Lung (tissue), 12 donors: ENCODE results near the gene EVC2. TPM values are rescaled to one million over a fixed set of nuclear protein-coding genes. Genes with fewer than 3 reads are reported as not detected.
A peak's percentile ranks its signal among the peaks of the same experiment; 100 is the strongest.

Experiments used
- ATAC-seq: fragments of 200-7000 bp; cut with Tn5 transposase; one replicate; pipeline ENCODE4 v1.9.1; 2020; ENCODE audit warnings: moderate number of reproducible peaks; ENCODE audit not compliant: insufficient read depth, low FRiP score
- DNase-seq, 3 donors: peaks; one replicate each; pipeline ENCODE4 v3.0.0-alpha.2; 2013 to 2017
- H3K27ac ChIP-seq, 2 donors: one replicate each; pipeline ENCODE4 v1.5.1; 2013; ENCODE audit warnings: mild to moderate bottlenecking in 2 of 2, moderate library complexity in 2 of 2, control low read depth in 1 of 2, inconsistent platforms in 1 of 2, low read depth in 1 of 2, low read length in 1 of 2
- H3K27me3 ChIP-seq, 3 donors: one replicate each; pipeline ENCODE4 v1.5.1; 2013; ENCODE audit warnings: low read length in 2 of 3; ENCODE audit not compliant: control insufficient read depth in 3 of 3, insufficient read depth in 3 of 3
- H3K36me3 ChIP-seq, 4 donors: one replicate each; pipeline ENCODE4 v1.5.1; 2013; ENCODE audit warnings: low read length in 4 of 4, mild to moderate bottlenecking in 1 of 4, moderate library complexity in 1 of 4; ENCODE audit not compliant: control insufficient read depth in 4 of 4, insufficient read depth in 4 of 4
- H3K4me1 ChIP-seq, 5 donors: one replicate each; pipeline ENCODE4 v1.5.1; 2013; ENCODE audit warnings: low read length in 5 of 5, mild to moderate bottlenecking in 2 of 5, moderate library complexity in 1 of 5; ENCODE audit not compliant: control insufficient read depth in 5 of 5, insufficient read depth in 5 of 5
- H3K4me3 ChIP-seq: one replicate; pipeline ENCODE4 v1.5.1; 2013; ENCODE audit warnings: mild to moderate bottlenecking, control low read depth, moderate library complexity
- H3K9ac ChIP-seq, 2 donors: one replicate each; pipeline ENCODE4 v1.5.1; 2013; ENCODE audit warnings: low read length in 2 of 2, control low read depth in 1 of 2; ENCODE audit not compliant: insufficient read depth in 1 of 2
- H3K9me3 ChIP-seq, 4 donors: one replicate each; pipeline ENCODE4 v1.5.1; 2013; ENCODE audit warnings: low read length in 3 of 4, mild to moderate bottlenecking in 1 of 4, moderate library complexity in 1 of 4; ENCODE audit not compliant: control insufficient read depth in 4 of 4, insufficient read depth in 3 of 4
- CTCF ChIP-seq: IDR thresholded peaks from 2 replicates; pipeline ENCODE4 v1.5.1; 2012; ENCODE audit warnings: mild to moderate bottlenecking; ENCODE audit errors: control extremely low read depth, extremely low read depth
- WGBS, 2 donors: extraction: QIAGEN DNeasy Blood & Tissue Kit; methylation state at CpG; one replicate each; pipeline ENCODE4 v1.1.7; 2013; 5-methylcytosine and 5-hydroxymethylcytosine counted together
- polyA plus RNA-seq, 2 donors: library from polyadenylated mRNA; stranded (reverse); fragments of 200-250 nt; gene quantifications; one replicate each; pipeline ENCODE4 v1.2.1, GENCODE V29; 2013
- total RNA-seq, 2 donors: library from RNA; depleted of rRNA in 1 of 2; stranded (reverse); fragments of >200 nt in 1 of 2; gene quantifications; one replicate each; pipeline ENCODE4 v1.2.1, GENCODE V29; 2014 to 2021
- donor health status: control.
- donor health status: control.
- donor health status: Bipolar disorder and iron deficiency.
- donor health status: healthy.
- donor health status: DM: yes; HTN: yes; CAD: no.

The EVC2 gene
- total and polyA plus RNA-seq, 4 donors = 1.5 to 11.9 (median 3.1) TPM

GRCh38 chr4:5753366-5753765 lies 45.0 kb upstream of the EVC2 start:
- 92 to 93% methylated on average over 7 of the region's 7 CpGs for WGBS, 2 donors
- no peak for ATAC-seq
- peaks cover 0 to 49% (median 21%) of the 10 kb centered on the region in 4 donors for H3K36me3 ChIP-seq

GRCh38 chr4:5752376-5753184 lies 44.2 kb upstream of the EVC2 start:
- H3K36me3 ChIP-seq = peaks cover 0 to 47% (median 20%) of the 10 kb centered on the region in 4 donors
- no peak overlapping the region for H3K9ac ChIP-seq
- no peak for TF ChIP-seq CTCF
- 85 to 87% methylated on average over 26 of the region's 26 CpGs for WGBS, 2 donors
- H3K27ac ChIP-seq = no peak overlapping the region
- H3K4me3 ChIP-seq = no peak overlapping the region
- DNase-seq (peak in 1 of 3 donors; percentile 19), ATAC-seq (no peak)
- H3K4me1 ChIP-seq = peaks cover 0 to 28% (median 0%) of the 10 kb centered on the region in 5 donors
- no peaks in the 10 kb centered on the region for H3K27me3 ChIP-seq
- peaks cover 0 to 5% (median 0%) of the 10 kb centered on the region in 4 donors for H3K9me3 ChIP-seq

More at GRCh38 chr4:5753366-5753765, 45.0 kb upstream of the EVC2 start:
- H3K9ac ChIP-seq = no peak overlapping the region
- H3K4me1 ChIP-seq = peaks cover 0 to 22% (median 0%) of the 10 kb centered on the region in 5 donors
- no peak for TF ChIP-seq CTCF
- no peak overlapping the region for H3K27ac ChIP-seq
- no peak for DNase-seq
- peaks cover 0 to 5% (median 0%) of the 10 kb centered on the region in 4 donors for H3K9me3 ChIP-seq
- H3K27me3 ChIP-seq = no peaks in the 10 kb centered on the region
- H3K4me3 ChIP-seq = no peak overlapping the region

GRCh38 chr4:5751666-5752375 lies 43.5 kb upstream of the EVC2 start:
- Histone ChIP-seq H3K9ac (no peak overlapping the region), H3K36me3 (peaks cover 0 to 40% (median 17%) of the 10 kb centered on the region in 4 donors), H3K27me3 (no peaks in the 10 kb centered on the region), H3K27ac (no peak overlapping the region), H3K4me3 (no peak overlapping the region), H3K9me3 (no peaks in the 10 kb centered on the region), H3K4me1 (peaks cover 0 to 35% (median 0%) of the 10 kb centered on the region in 5 donors)
- ATAC-seq (no peak), DNase-seq (no peak)
- TF ChIP-seq CTCF = no peak
- 80 to 82% methylated on average over 12 to 14 of the region's 14 CpGs for WGBS, 2 donors
